DND-41 (cell line): ENCODE measurements around the gene PDE4D.

ENCODE experiments used
- ATAC-seq: fragments of 200-7000 bp; cut with Tn5 transposase; 3 replicates; pipeline ENCODE4 v1.9.1; 2021; ENCODE audit warnings: low read depth; ENCODE audit not compliant: insufficient read depth
- DNase-seq: peaks from one replicate; pipeline ENCODE4 v3.0.0-alpha.2; 2020
- H2AFZ ChIP-seq: 2 replicates; pipeline ENCODE4 v1.6.0; 2012; ENCODE audit warnings: low read depth, low read length
- H3K27ac ChIP-seq: 2 replicates; pipeline ENCODE4 v1.5.1; 2012; ENCODE audit warnings: low read length, inconsistent platforms
- H3K27me3 ChIP-seq: fragments of 200-600 bp; sonication (generic); 2 replicates; pipeline ENCODE4 v1.6.0; 2012; ENCODE audit warnings: low read length, mild to moderate bottlenecking, inconsistent platforms; ENCODE audit not compliant: insufficient read depth, poor library complexity
- H3K36me3 ChIP-seq: 2 replicates; pipeline ENCODE4 v1.5.1; 2012; ENCODE audit warnings: low read length, inconsistent platforms; ENCODE audit not compliant: insufficient read depth
- H3K4me1 ChIP-seq: 2 replicates; pipeline ENCODE4 v1.5.1; 2012; ENCODE audit warnings: mild to moderate bottlenecking, low read length; ENCODE audit not compliant: insufficient read depth
- H3K4me2 ChIP-seq: 2 replicates; pipeline ENCODE4 v1.6.0; 2012; ENCODE audit warnings: mild to moderate bottlenecking, moderate library complexity, low read length, inconsistent platforms; ENCODE audit not compliant: insufficient read depth
- H3K4me3 ChIP-seq, 2 experiments: fragments of 200-600 bp in 1 of 2; shearing (Covaris generic) in 1 of 2; 2 replicates each; pipeline ENCODE4 v1.5.1; 2012 to 2016; ENCODE audit warnings: inconsistent platforms in 2 of 2, low read length in 2 of 2, mild to moderate bottlenecking in 2 of 2, low read depth in 1 of 2, moderate library complexity in 1 of 2
- H3K79me2 ChIP-seq: 2 replicates; pipeline ENCODE4 v1.6.0; 2012; ENCODE audit warnings: low read length, inconsistent platforms; ENCODE audit not compliant: insufficient read depth
- H3K9ac ChIP-seq: 2 replicates; pipeline ENCODE4 v1.6.0; 2012; ENCODE audit warnings: low read depth, mild to moderate bottlenecking, inconsistent platforms, low read length, moderate library complexity
- H3K9me3 ChIP-seq: 2 replicates; pipeline ENCODE4 v1.5.1; 2012; ENCODE audit warnings: low read length, moderate library complexity, mild to moderate bottlenecking, inconsistent platforms; ENCODE audit not compliant: insufficient read depth, severe bottlenecking
- H4K20me1 ChIP-seq: 2 replicates; pipeline ENCODE4 v1.6.0; 2012; ENCODE audit warnings: low read length; ENCODE audit not compliant: insufficient read depth
- EZH2 ChIP-seq: IDR thresholded peaks from 3 replicates; pipeline ENCODE4 v1.6.1; 2012; ENCODE audit warnings: borderline replicate concordance, low read depth, mild to moderate bottlenecking, moderate library complexity, low read length, inconsistent platforms; ENCODE audit not compliant: severe bottlenecking
- TF ChIP-seq, protein P1 (sequence below): IDR thresholded peaks from 2 replicates; pipeline ENCODE4 v1.5.1; 2012; ENCODE audit warnings: borderline replicate concordance, low read length, moderate library complexity, mild to moderate bottlenecking; ENCODE audit not compliant: poor library complexity, severe bottlenecking; ENCODE audit errors: extremely low read depth

Gene PDE4D

DNA sequence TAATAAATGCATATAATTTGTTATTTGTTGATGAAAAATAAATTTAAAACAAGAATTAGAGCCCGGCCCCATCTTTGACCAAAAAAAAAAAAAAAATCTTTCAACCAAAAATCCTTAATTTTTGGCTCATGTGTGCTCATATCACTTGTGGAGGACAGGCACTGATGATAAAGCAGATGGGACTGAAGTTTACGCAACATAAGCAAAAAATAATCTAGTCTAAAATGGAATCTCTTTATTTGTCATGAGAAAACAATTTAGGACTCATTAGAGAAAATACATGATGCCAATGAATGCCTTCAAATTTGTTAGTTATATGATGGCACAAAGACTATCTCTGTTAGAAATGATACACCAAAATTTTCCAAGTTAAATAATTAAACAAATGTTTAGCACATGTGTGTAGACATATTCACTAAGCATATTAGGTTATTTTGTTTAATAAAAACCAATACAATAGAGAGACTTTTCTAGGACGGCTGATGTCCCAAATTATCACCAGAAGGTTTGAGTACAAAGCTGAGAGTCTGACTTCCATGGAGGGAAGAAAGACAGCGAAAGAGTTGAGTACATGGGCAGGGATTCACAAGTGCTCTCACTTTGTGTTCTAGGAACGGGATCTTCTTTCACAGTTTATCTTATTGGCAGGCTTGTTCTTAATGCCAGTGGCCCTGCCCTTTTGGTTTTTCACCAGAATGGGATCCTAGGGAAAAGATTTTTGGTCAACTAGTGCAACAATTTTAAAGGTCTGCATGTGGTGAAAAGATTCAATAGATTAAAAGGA is 689.2 kb downstream of the PDE4D start:
- H3K9me3 ChIP-seq = peaks cover 4% of the 10 kb centered on the region
- no peak overlapping the region for H3K9ac ChIP-seq
- H3K27me3 ChIP-seq = no peaks in the 10 kb centered on the region
- H3K4me2 ChIP-seq = no peak overlapping the region
- H3K27ac ChIP-seq = no peak overlapping the region
- no peak overlapping the region for H3K4me3 ChIP-seq
- H3K36me3 ChIP-seq = no peaks in the 10 kb centered on the region
- ATAC-seq = no peak
- no peak for DNase-seq
- TF ChIP-seq, protein P1, sequence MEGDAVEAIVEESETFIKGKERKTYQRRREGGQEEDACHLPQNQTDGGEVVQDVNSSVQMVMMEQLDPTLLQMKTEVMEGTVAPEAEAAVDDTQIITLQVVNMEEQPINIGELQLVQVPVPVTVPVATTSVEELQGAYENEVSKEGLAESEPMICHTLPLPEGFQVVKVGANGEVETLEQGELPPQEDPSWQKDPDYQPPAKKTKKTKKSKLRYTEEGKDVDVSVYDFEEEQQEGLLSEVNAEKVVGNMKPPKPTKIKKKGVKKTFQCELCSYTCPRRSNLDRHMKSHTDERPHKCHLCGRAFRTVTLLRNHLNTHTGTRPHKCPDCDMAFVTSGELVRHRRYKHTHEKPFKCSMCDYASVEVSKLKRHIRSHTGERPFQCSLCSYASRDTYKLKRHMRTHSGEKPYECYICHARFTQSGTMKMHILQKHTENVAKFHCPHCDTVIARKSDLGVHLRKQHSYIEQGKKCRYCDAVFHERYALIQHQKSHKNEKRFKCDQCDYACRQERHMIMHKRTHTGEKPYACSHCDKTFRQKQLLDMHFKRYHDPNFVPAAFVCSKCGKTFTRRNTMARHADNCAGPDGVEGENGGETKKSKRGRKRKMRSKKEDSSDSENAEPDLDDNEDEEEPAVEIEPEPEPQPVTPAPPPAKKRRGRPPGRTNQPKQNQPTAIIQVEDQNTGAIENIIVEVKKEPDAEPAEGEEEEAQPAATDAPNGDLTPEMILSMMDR = no peak
- TF ChIP-seq EZH2 = no peak
- H3K4me1 ChIP-seq = no peaks in the 10 kb centered on the region
- H2AFZ ChIP-seq = no peak overlapping the region
- H3K79me2 ChIP-seq = no peaks in the 10 kb centered on the region
- H4K20me1 ChIP-seq = no peaks in the 10 kb centered on the region

DNA sequence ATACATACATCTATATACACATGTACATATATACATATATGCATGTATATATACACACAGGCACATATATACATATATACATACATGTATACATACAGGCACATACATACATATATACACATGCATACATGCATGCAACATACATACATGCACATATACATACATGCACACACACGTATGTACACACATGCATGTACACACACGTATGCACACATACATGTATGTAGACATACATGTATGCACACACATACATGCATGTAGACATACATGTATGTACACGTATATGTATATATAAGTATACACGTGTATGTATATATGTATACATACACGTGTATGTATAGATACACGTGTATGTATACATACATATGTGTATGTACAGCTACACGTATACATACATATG is 693.7 kb downstream of the PDE4D start:
- H2AFZ ChIP-seq = no peak overlapping the region
- TF ChIP-seq, protein P1 = no peak
- no peak for TF ChIP-seq EZH2
- H3K4me1 ChIP-seq = no peaks in the 10 kb centered on the region
- H3K27ac ChIP-seq = no peak overlapping the region
- no peak for DNase-seq
- H3K4me3 ChIP-seq = no peak overlapping the region
- no peaks in the 10 kb centered on the region for H3K79me2 ChIP-seq
- no peaks in the 10 kb centered on the region for H3K36me3 ChIP-seq
- no peaks in the 10 kb centered on the region for H3K27me3 ChIP-seq
- H3K9me3 ChIP-seq = peaks cover 4% of the 10 kb centered on the region
- H4K20me1 ChIP-seq = no peaks in the 10 kb centered on the region
- no peak for ATAC-seq
- no peak overlapping the region for H3K4me2 ChIP-seq
- no peak overlapping the region for H3K9ac ChIP-seq

DNA sequence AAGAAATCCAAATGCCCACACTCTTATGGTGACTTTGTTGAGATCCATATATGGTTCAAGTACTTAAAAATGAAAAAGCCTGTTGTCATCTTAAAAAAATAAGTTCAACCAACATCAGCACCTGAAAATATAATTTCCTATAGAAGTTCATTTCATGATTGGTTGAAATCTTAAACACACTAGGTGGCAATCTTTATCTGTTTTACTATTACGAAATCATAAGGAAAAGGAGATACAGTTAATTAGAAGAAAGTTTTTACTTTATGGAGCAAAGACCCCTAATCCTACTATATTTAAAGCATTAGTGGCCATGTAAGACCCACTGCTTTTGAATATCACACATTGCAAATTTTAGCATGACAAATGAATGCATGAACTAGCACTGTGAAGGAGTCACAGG is 694.7 kb downstream of the PDE4D start:
- H3K27ac ChIP-seq = no peak overlapping the region
- no peak overlapping the region for H3K4me3 ChIP-seq
- ATAC-seq (no peak), DNase-seq (no peak)
- TF ChIP-seq, protein P1 = no peak
- no peak for TF ChIP-seq EZH2
- no peak overlapping the region for H3K4me2 ChIP-seq
- no peaks in the 10 kb centered on the region for H3K4me1 ChIP-seq
- H3K36me3 ChIP-seq = no peaks in the 10 kb centered on the region
- no peak overlapping the region for H3K9ac ChIP-seq
- no peaks in the 10 kb centered on the region for H3K27me3 ChIP-seq
- H4K20me1 ChIP-seq = no peaks in the 10 kb centered on the region
- no peak overlapping the region for H2AFZ ChIP-seq
- H3K9me3 ChIP-seq = peaks cover 4% of the 10 kb centered on the region
- no peaks in the 10 kb centered on the region for H3K79me2 ChIP-seq
